KMS-11 (cell line): Measurements from ENCODE around the gene TFAP2B.

Experiments
- H2AFZ ChIP-seq: fragments of 200-600 bp; sonication (generic); 2 replicates; pipeline ENCODE4 v1.6.1; 2016; ENCODE audit warnings: antibody characterized with exemption, mixed run types, low read depth
- H3K27ac ChIP-seq: fragments of 200-600 bp; sonication (generic); 2 replicates; pipeline ENCODE4 v1.6.1; 2016; ENCODE audit warnings: mild to moderate bottlenecking, mixed run types
- H3K27me3 ChIP-seq: fragments of 200-600 bp; sonication (generic); 2 replicates; pipeline ENCODE4 v1.6.1; 2017; ENCODE audit warnings: mild to moderate bottlenecking, low read depth, mixed run types, moderate library complexity; ENCODE audit not compliant: insufficient read depth
- H3K36me3 ChIP-seq: fragments of 200-600 bp; sonication (generic); 2 replicates; pipeline ENCODE4 v1.6.1; 2017; ENCODE audit warnings: mild to moderate bottlenecking, mixed run types; ENCODE audit not compliant: insufficient read depth
- H3K4me1 ChIP-seq: fragments of 200-600 bp; sonication (generic); 2 replicates; pipeline ENCODE4 v1.6.1; 2016; ENCODE audit warnings: mild to moderate bottlenecking, low read depth, mixed run types; ENCODE audit not compliant: poor library complexity, severe bottlenecking
- H3K4me2 ChIP-seq: fragments of 200-600 bp; sonication (generic); 2 replicates; pipeline ENCODE4 v1.7.0; 2016; ENCODE audit warnings: mild to moderate bottlenecking, mixed run types
- H3K4me3 ChIP-seq: fragments of 200-600 bp; sonication (generic); IDR thresholded peaks from 2 replicates; pipeline ENCODE4 v1.6.1; 2017; ENCODE audit warnings: low read depth, low read length, mixed read lengths; ENCODE audit not compliant: insufficient read depth
- H3K79me2 ChIP-seq: fragments of 200-600 bp; sonication (generic); 2 replicates; pipeline ENCODE4 v1.6.1; 2016; ENCODE audit warnings: low read depth, mixed run types; ENCODE audit not compliant: insufficient read depth
- H3K9ac ChIP-seq: fragments of 200-600 bp; sonication (generic); 2 replicates; pipeline ENCODE4 v1.6.1; 2016; ENCODE audit warnings: mild to moderate bottlenecking, mixed run types
- H4K20me1 ChIP-seq: fragments of 200-600 bp; sonication (generic); 2 replicates; pipeline ENCODE4 v1.6.1; 2016; ENCODE audit warnings: mild to moderate bottlenecking, mixed run types; ENCODE audit not compliant: insufficient read depth
- CTCF ChIP-seq: fragments of 200-600 bp; sonication (generic); conservative IDR thresholded peaks from 2 replicates; pipeline ENCODE4 v1.6.1; 2017; ENCODE audit warnings: low read depth, mild to moderate bottlenecking, antibody characterized with exemption, low read length, moderate library complexity, mixed read lengths

The TFAP2B gene

GRCh38 chr6:50807035-50807434, 11.6 kb upstream of the TFAP2B start:
- no peak overlapping the region for H3K27ac ChIP-seq
- no peak overlapping the region for H2AFZ ChIP-seq
- H3K9ac ChIP-seq = no peak overlapping the region
- TF ChIP-seq CTCF = no peak
- no peaks in the 10 kb centered on the region for H3K36me3 ChIP-seq
- no peak overlapping the region for H3K4me2 ChIP-seq
- no peaks in the 10 kb centered on the region for H3K27me3 ChIP-seq
- no peaks in the 10 kb centered on the region for H3K4me1 ChIP-seq
- no peak overlapping the region for H3K4me3 ChIP-seq
- H4K20me1 ChIP-seq = no peaks in the 10 kb centered on the region
- H3K79me2 ChIP-seq = no peaks in the 10 kb centered on the region

GRCh38 chr6:50815436-50816114, 3.1 kb upstream of the TFAP2B start:
- no peak; the same call in 1 of the 2 replicates for TF ChIP-seq CTCF
- H3K27ac ChIP-seq = 0 out of 2 replicates have a peak overlapping the region, but pooled peaks have one; percentile 11
- H3K79me2 ChIP-seq = no peaks in the 10 kb centered on the region
- H2AFZ ChIP-seq = peak overlapping the region; percentile 96
- H3K4me3 ChIP-seq = no peak overlapping the region
- peak overlapping the region; percentile 60; the same call in 1 of the 2 replicates for H3K9ac ChIP-seq
- H3K4me1 ChIP-seq = peaks cover 4% of the 10 kb centered on the region
- H4K20me1 ChIP-seq = no peaks in the 10 kb centered on the region
- peak overlapping the region; percentile 35 for H3K4me2 ChIP-seq
- no peaks in the 10 kb centered on the region for H3K27me3 ChIP-seq
- no peaks in the 10 kb centered on the region for H3K36me3 ChIP-seq

DNA sequence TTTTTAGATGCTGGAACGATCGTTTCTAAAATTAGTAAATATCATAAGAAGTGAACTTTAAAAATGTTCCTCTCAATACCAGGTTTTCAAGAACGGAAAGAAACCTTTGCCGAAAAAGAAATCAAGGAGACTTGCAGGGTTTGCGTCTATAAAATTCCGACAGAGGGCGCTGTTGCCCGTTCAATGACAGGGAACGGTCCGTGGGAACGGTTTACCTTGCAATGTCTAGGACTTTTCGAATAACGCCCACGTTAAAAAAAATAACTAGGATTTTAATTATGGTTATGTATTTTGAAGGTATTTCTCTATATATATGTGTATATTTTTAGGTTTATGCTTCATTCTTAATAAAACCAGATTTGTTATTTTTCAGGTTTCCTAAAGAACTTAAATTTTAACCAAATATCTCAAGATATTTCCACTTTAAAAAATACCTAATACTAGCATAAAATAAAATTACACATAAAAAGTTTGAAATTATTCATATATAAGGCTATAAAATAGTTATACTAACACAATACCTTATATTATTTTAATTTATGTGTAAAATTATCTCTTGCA, 2.5 kb upstream of the TFAP2B start:
- peaks cover 4% of the 10 kb centered on the region for H3K4me1 ChIP-seq
- no peaks in the 10 kb centered on the region for H4K20me1 ChIP-seq
- H2AFZ ChIP-seq = peak overlapping the region; percentile 96
- 0 out of 2 replicates have a peak overlapping the region, but pooled peaks have one; percentile 11 for H3K27ac ChIP-seq
- H3K27me3 ChIP-seq = no peaks in the 10 kb centered on the region
- H3K9ac ChIP-seq = peak overlapping the region; percentile 60; the same call in 1 of the 2 replicates
- H3K4me3 ChIP-seq = no peak overlapping the region
- no peaks in the 10 kb centered on the region for H3K36me3 ChIP-seq
- H3K79me2 ChIP-seq = no peaks in the 10 kb centered on the region
- peak; percentile 79 for TF ChIP-seq CTCF
- H3K4me2 ChIP-seq = peak overlapping the region; percentile 35; the same call in 1 of the 2 replicates

DNA sequence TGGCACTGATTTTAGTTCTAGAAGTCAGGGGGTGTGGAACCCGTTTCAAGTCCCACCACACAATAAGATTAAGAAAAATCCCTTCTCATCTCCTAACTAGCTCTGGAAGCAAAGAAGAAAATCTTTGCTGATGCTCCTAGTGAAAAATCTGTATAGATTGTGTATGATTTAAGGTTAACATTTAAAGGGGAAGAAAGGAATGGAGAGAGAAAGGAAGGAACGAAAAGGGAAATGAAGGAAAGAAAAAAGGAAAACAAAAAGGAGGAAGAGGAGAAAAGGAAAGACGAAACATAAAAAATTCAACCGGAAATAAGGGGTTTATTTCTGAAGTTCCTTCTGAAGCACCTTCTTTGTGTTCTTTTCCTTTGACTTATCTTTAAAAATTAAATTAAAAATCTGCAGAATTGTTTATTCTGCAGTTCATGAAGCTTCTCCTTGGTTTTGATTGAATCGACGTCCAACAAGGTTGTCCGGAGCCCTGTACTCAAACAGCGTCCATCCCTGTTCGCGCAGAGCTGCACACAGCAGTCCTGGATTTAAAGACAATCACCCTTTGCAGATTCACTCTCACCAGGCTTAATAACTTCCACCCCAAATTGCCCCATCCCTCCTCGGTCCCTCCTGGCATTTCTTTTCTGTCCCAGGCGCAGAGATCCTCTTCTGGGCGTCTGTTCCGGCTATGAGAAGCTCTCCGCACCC, 1.6 kb upstream of the TFAP2B start:
- peaks cover 4% of the 10 kb centered on the region for H3K4me1 ChIP-seq
- H3K36me3 ChIP-seq = no peaks in the 10 kb centered on the region
- H3K4me2 ChIP-seq = no peak overlapping the region
- H2AFZ ChIP-seq = no peak overlapping the region
- no peaks in the 10 kb centered on the region for H3K27me3 ChIP-seq
- no peaks in the 10 kb centered on the region for H3K79me2 ChIP-seq
- H3K4me3 ChIP-seq = no peak overlapping the region
- no peaks in the 10 kb centered on the region for H4K20me1 ChIP-seq
- no peak overlapping the region for H3K27ac ChIP-seq
- H3K9ac ChIP-seq = no peak overlapping the region
- TF ChIP-seq CTCF = no peak
